ENCODE data around the gene PUM2.

The PUM2 gene

GRCh38 chr2:20264629-20265028 is 86.0 kb downstream of the PUM2 start:
- peaks cover 8% of the 10 kb centered on the region for H3K4me1 ChIP-seq
- no peaks in the 10 kb centered on the region for H3K27me3 ChIP-seq (ENCODE audit: control insufficient read depth, insufficient read depth, low read length)
- TF ChIP-seq CTCF (IDR thresholded peaks at IDR 0.05): no peak
- H3K4me3 ChIP-seq (ENCODE audit: low read depth, low read length): no peak overlapping the region
- H3K9me3 ChIP-seq (ENCODE audit: control insufficient read depth, low read length): no peaks in the 10 kb centered on the region
- no peaks in the 10 kb centered on the region for H3K36me3 ChIP-seq (ENCODE audit: control insufficient read depth, insufficient read depth, low read length)
- no peak overlapping the region for H3K9ac ChIP-seq
- H3K79me2 ChIP-seq: no peaks in the 10 kb centered on the region
- H2AFZ ChIP-seq: no peak overlapping the region
- H3K27ac ChIP-seq: no peak overlapping the region
- H3K4me2 ChIP-seq (ENCODE audit: low read length): no peak overlapping the region

- TF ChIP-seq CTCF (IDR thresholded peaks at IDR 0.05): no peak
- no peaks in the 10 kb centered on the region for H3K79me2 ChIP-seq
- H2AFZ ChIP-seq: no peak overlapping the region
- no peak overlapping the region for H3K4me3 ChIP-seq (ENCODE audit: low read depth, low read length)
- no peaks in the 10 kb centered on the region for H3K9me3 ChIP-seq (ENCODE audit: control insufficient read depth, low read length)
- H3K4me1 ChIP-seq: no peaks in the 10 kb centered on the region
- H3K4me2 ChIP-seq (ENCODE audit: low read length): no peak overlapping the region
- H3K9ac ChIP-seq: no peak overlapping the region
- no peaks in the 10 kb centered on the region for H3K36me3 ChIP-seq (ENCODE audit: control insufficient read depth, insufficient read depth, low read length)
- H3K27me3 ChIP-seq (ENCODE audit: control insufficient read depth, insufficient read depth, low read length): no peaks in the 10 kb centered on the region
- H3K27ac ChIP-seq: no peak overlapping the region
Observed at GRCh38 chr2:20257411-20257810, 93.2 kb downstream of the PUM2 start.

- Histone ChIP-seq H3K4me3 (ENCODE audit: low read depth, low read length) (no peak overlapping the region), H3K36me3 (ENCODE audit: control insufficient read depth, insufficient read depth, low read length) (no peaks in the 10 kb centered on the region), H3K79me2 (no peaks in the 10 kb centered on the region), H3K27ac (no peak overlapping the region), H3K4me2 (ENCODE audit: low read length) (no peak overlapping the region), H2AFZ (no peak overlapping the region), H3K9me3 (ENCODE audit: control insufficient read depth, low read length) (no peaks in the 10 kb centered on the region), H3K4me1 (no peaks in the 10 kb centered on the region), H3K27me3 (ENCODE audit: control insufficient read depth, insufficient read depth, low read length) (no peaks in the 10 kb centered on the region), H3K9ac (no peak overlapping the region)
- no peak for TF ChIP-seq CTCF (IDR thresholded peaks at IDR 0.05)
Observed at GRCh38 chr2:20254731-20255130, 95.9 kb downstream of the PUM2 start.

- no peaks in the 10 kb centered on the region for H3K9me3 ChIP-seq (ENCODE audit: control insufficient read depth, low read length)
- no peaks in the 10 kb centered on the region for H3K4me1 ChIP-seq
- H2AFZ ChIP-seq: no peak overlapping the region
- no peaks in the 10 kb centered on the region for H3K27me3 ChIP-seq (ENCODE audit: control insufficient read depth, insufficient read depth, low read length)
- H3K4me2 ChIP-seq (ENCODE audit: low read length): no peak overlapping the region
- H3K36me3 ChIP-seq (ENCODE audit: control insufficient read depth, insufficient read depth, low read length): no peaks in the 10 kb centered on the region
- no peak overlapping the region for H3K27ac ChIP-seq
- H3K79me2 ChIP-seq: no peaks in the 10 kb centered on the region
- TF ChIP-seq CTCF (IDR thresholded peaks at IDR 0.05): no peak
- H3K4me3 ChIP-seq (ENCODE audit: low read depth, low read length): no peak overlapping the region
- H3K9ac ChIP-seq: no peak overlapping the region
Observed at GRCh38 chr2:20250436-20250835, 100.2 kb downstream of the PUM2 start.

GRCh38 chr2:20249170-20249569 is 101.5 kb downstream of the PUM2 start:
- TF ChIP-seq CTCF (IDR thresholded peaks at IDR 0.05): no peak

More at GRCh38 chr2:20249170-20249569, 101.5 kb downstream of the PUM2 start:
- no peaks in the 10 kb centered on the region for H3K79me2 ChIP-seq
- no peaks in the 10 kb centered on the region for H3K36me3 ChIP-seq (ENCODE audit: control insufficient read depth, insufficient read depth, low read length)
- no peaks in the 10 kb centered on the region for H3K4me1 ChIP-seq
- H3K27ac ChIP-seq: no peak overlapping the region
- no peak overlapping the region for H2AFZ ChIP-seq
- H3K4me3 ChIP-seq (ENCODE audit: low read depth, low read length): no peak overlapping the region
- H3K9ac ChIP-seq: no peak overlapping the region
- no peaks in the 10 kb centered on the region for H3K27me3 ChIP-seq (ENCODE audit: control insufficient read depth, insufficient read depth, low read length)
- no peaks in the 10 kb centered on the region for H3K9me3 ChIP-seq (ENCODE audit: control insufficient read depth, low read length)
- no peak overlapping the region for H3K4me2 ChIP-seq (ENCODE audit: low read length)
